Measurements from ENCODE around the gene PTBP1.
A peak's percentile ranks its signal among the peaks of the same experiment; 100 is the strongest.

Gene PTBP1

GRCh38 chr19:855566-856120 lies 58.4 kb downstream of the PTBP1 start:
- no peak for DNase-seq

- no peak for DNase-seq
Observed at GRCh38 chr19:858284-858683, 61.0 kb downstream of the PTBP1 start.

- peak; percentile 50 for DNase-seq
Observed at GRCh38 chr19:858868-859843, 61.9 kb downstream of the PTBP1 start, which contains the start of gene CFD. TSS of gene CFD (plus strand) at chr19:859664. CDS start at chr19:859690, 26 bp downstream.

- DNase-seq = no peak
Observed at GRCh38 chr19:861141-861755, 64.0 kb downstream of the PTBP1 start.
